ENCODE results near the gene ASB13. TPM values are rescaled to one million over a fixed set of nuclear protein-coding genes. Genes with fewer than 3 reads are reported as not detected.

Gene ASB13
- total and polyA plus RNA-seq, 2 of the 13 experiments (the other 11 are each of a cell fraction or from before 2014, with no cell fraction given) = 9.3 to 15.4 TPM

- Histone ChIP-seq H3K4me2 (ENCODE audit: low read depth, low read length) (no peak overlapping the region), H2AFZ (ENCODE audit: low read length) (no peak overlapping the region), H3K79me2 (ENCODE audit: insufficient read depth, low read length) (no peaks in the 10 kb centered on the region), H3K9ac (ENCODE audit: insufficient read depth, low read depth, low read length) (no peak overlapping the region), H3K9me3 (ENCODE audit: low read length) (no peaks in the 10 kb centered on the region), H3K27me3 (ENCODE audit: control insufficient read depth in 1 of 2, insufficient read depth in 2 of 2, low read length in 2 of 2) (no peaks in the 10 kb centered on the region), H4K20me1 (ENCODE audit: insufficient read depth, low read length) (no peaks in the 10 kb centered on the region), H3K27ac (ENCODE audit: extremely low read length, insufficient read depth, low read length) (no peak overlapping the region), H3K4me3 (replicated peaks in 1 of 3; ENCODE audit: insufficient read depth in 1 of 3, low read depth in 2 of 3, low read length in 3 of 3) (no peak overlapping the region), H3K4me1 (ENCODE audit: insufficient read depth, low read length) (peaks cover 14% of the 10 kb centered on the region), H3K36me3 (replicated peaks in 1 of 2; ENCODE audit: control insufficient read depth in 1 of 2, insufficient read depth in 2 of 2, low read length in 2 of 2) (peaks cover 4 to 26% of the 10 kb centered on the region in 2 experiments; a peak in 4 of 5 replicates)
- ATAC-seq = no peak
- intact Hi-C loops (cut with micrococcal nuclease; ENCODE audit: unreplicated experiment) = no loop called here
- BruUV-seq (replicated peaks) = no TSS peak
- ChIA-PET CTCF (ENCODE audit: low intra/inter-chr PET ratio, low total read pairs) (no interaction called here), POLR2A (no interaction called here)
- no peak for TF ChIP-seq SSRP1 (CRISPR knock-in tag; IDR thresholded peaks at IDR 0.05)
- TF ChIP-seq ZNF512 (CRISPR knock-in tag; IDR thresholded peaks at IDR 0.05) = no peak
- no peak for TF ChIP-seq HDAC6 (IDR thresholded peaks at IDR 0.05; ENCODE audit: low read depth, low read length)
- no peak for TF ChIP-seq ZHX1 (CRISPR knock-in tag; IDR thresholded peaks at IDR 0.05; ENCODE audit: low read depth)
- no peak for TF ChIP-seq SRY (CRISPR knock-in tag; IDR thresholded peaks at IDR 0.05)
- no peak for TF ChIP-seq GATAD1 (CRISPR knock-in tag; IDR thresholded peaks at IDR 0.05)
- no peak for TF ChIP-seq ATRX (CRISPR knock-in tag; IDR thresholded peaks at IDR 0.05; ENCODE audit: borderline replicate concordance)
- no peak for TF ChIP-seq RFX3 (CRISPR knock-in tag; IDR thresholded peaks at IDR 0.05)
- no peak for TF ChIP-seq SMAD9 (CRISPR knock-in tag; IDR thresholded peaks at IDR 0.05)
- TF ChIP-seq ZNF740 (CRISPR knock-in tag; IDR thresholded peaks at IDR 0.05) = no peak
- no peak for TF ChIP-seq ONECUT2 (CRISPR knock-in tag; IDR thresholded peaks at IDR 0.05)
- no peak for TF ChIP-seq ZFP62 (CRISPR knock-in tag; IDR thresholded peaks at IDR 0.05)
- FAIRE-seq = no peak
- no peak for DNase-seq (ENCODE audit: low spot score)
- whole genome bisulfite sequencing (ENCODE audit: low lambda C conversion rate) = 100% methylated on average over 15 of the region's 25 CpGs
- in situ Hi-C loops (cut with HindIII; ENCODE audit: extremely low pct_ligation_motif_present, low pct_unique_long_range_greater_than_20kb) = no loop called here
These were observed 24.9 kb downstream of the ASB13 start for GRCh38 chr10:5641501-5641900.
